ENCODE results near the gene DIAPH2.

Gene DIAPH2

DNA sequence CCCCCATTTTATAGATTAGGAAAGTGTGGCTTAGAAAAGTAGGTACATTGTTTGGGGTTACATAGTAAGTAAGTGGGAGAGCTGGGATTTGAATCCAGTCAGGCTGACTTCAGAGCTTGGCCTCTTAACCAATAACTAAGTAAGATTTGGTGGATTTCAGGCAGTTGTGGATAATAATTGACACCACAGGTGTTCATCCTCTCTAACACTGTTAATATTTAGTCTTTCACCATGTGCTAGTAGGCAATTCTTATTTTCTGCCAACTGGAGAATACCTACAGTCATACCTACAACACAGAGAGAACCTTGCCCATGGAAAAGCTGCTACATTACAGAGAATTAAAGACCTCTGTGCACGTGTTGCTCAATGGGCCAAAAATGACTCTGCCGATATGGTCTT, 89.5 kb downstream of the DIAPH2 start:
- Histone ChIP-seq H3K9me2 (replicated peaks; ENCODE audit: low read depth, low read length) (no peaks in the 10 kb centered on the region), H3K4me3 (ENCODE audit: low read length, poor library complexity, severe bottlenecking) (no peak overlapping the region), H3K9ac (ENCODE audit: low read depth, low read length, poor library complexity, severe bottlenecking) (no peak overlapping the region), H2AFZ (ENCODE audit: low read length) (no peak overlapping the region), H3K9me3 (ENCODE audit: insufficient read depth, low read depth, low read length) (no peaks in the 10 kb centered on the region), H3K79me2 (ENCODE audit: insufficient read depth, low read length) (no peaks in the 10 kb centered on the region), H3K27me3 (ENCODE audit: insufficient read depth, low read length, poor library complexity, severe bottlenecking) (no peaks in the 10 kb centered on the region), H3K4me1 (ENCODE audit: insufficient read depth, low read length, poor library complexity, severe bottlenecking) (no peaks in the 10 kb centered on the region), H3K4me2 (ENCODE audit: low read depth, low read length, poor library complexity, severe bottlenecking) (no peak overlapping the region), H4K20me1 (ENCODE audit: insufficient read depth, low read length, poor library complexity, severe bottlenecking) (no peaks in the 10 kb centered on the region), H3F3A (ENCODE audit: low read depth) (no peaks in the 10 kb centered on the region), H3K36me3 (ENCODE audit: insufficient read depth, low read length) (no peaks in the 10 kb centered on the region)
- TF ChIP-seq, protein P1, sequence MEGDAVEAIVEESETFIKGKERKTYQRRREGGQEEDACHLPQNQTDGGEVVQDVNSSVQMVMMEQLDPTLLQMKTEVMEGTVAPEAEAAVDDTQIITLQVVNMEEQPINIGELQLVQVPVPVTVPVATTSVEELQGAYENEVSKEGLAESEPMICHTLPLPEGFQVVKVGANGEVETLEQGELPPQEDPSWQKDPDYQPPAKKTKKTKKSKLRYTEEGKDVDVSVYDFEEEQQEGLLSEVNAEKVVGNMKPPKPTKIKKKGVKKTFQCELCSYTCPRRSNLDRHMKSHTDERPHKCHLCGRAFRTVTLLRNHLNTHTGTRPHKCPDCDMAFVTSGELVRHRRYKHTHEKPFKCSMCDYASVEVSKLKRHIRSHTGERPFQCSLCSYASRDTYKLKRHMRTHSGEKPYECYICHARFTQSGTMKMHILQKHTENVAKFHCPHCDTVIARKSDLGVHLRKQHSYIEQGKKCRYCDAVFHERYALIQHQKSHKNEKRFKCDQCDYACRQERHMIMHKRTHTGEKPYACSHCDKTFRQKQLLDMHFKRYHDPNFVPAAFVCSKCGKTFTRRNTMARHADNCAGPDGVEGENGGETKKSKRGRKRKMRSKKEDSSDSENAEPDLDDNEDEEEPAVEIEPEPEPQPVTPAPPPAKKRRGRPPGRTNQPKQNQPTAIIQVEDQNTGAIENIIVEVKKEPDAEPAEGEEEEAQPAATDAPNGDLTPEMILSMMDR (conservative IDR thresholded peaks at IDR 0.05; ENCODE audit: low read length), result no peak
- no peak for TF ChIP-seq EZH2phosphoT487 (IDR thresholded peaks at IDR 0.05; ENCODE audit: borderline replicate concordance)

DNA sequence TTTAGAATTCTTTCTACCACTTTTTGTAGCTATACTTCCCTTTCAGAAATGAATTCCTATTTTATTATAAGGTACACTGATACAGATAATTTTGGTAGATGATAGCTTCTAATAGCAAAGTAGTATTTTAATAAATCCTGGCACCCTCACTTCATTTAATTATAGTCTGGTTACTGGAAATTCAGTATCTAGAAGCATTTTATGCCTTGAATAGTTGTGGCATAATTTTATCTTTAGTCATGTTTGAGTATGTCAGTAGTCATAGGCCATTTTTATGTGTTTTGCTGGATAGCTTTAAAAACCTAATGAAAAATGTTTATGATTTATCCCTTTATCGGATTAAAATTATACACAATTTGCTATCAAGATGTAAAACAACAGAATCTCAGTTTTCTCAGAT, 92.3 kb downstream of the DIAPH2 start:
- no peaks in the 10 kb centered on the region for H3F3A ChIP-seq (ENCODE audit: low read depth)
- no peaks in the 10 kb centered on the region for H3K9me3 ChIP-seq (ENCODE audit: insufficient read depth, low read depth, low read length)
- no peak overlapping the region for H2AFZ ChIP-seq (ENCODE audit: low read length)
- no peaks in the 10 kb centered on the region for H3K27me3 ChIP-seq (ENCODE audit: insufficient read depth, low read length, poor library complexity, severe bottlenecking)
- no peak overlapping the region for H3K4me3 ChIP-seq (ENCODE audit: low read length, poor library complexity, severe bottlenecking)
- no peak for TF ChIP-seq EZH2phosphoT487 (IDR thresholded peaks at IDR 0.05; ENCODE audit: borderline replicate concordance)
- TF ChIP-seq, protein P1 (conservative IDR thresholded peaks at IDR 0.05; ENCODE audit: low read length), result no peak
- H3K4me1 ChIP-seq (ENCODE audit: insufficient read depth, low read length, poor library complexity, severe bottlenecking), result no peaks in the 10 kb centered on the region
- H3K79me2 ChIP-seq (ENCODE audit: insufficient read depth, low read length), result no peaks in the 10 kb centered on the region
- no peaks in the 10 kb centered on the region for H4K20me1 ChIP-seq (ENCODE audit: insufficient read depth, low read length, poor library complexity, severe bottlenecking)
- no peak overlapping the region for H3K9ac ChIP-seq (ENCODE audit: low read depth, low read length, poor library complexity, severe bottlenecking)
- H3K4me2 ChIP-seq (ENCODE audit: low read depth, low read length, poor library complexity, severe bottlenecking), result no peak overlapping the region
- no peaks in the 10 kb centered on the region for H3K9me2 ChIP-seq (replicated peaks; ENCODE audit: low read depth, low read length)
- H3K36me3 ChIP-seq (ENCODE audit: insufficient read depth, low read length), result no peaks in the 10 kb centered on the region

DNA sequence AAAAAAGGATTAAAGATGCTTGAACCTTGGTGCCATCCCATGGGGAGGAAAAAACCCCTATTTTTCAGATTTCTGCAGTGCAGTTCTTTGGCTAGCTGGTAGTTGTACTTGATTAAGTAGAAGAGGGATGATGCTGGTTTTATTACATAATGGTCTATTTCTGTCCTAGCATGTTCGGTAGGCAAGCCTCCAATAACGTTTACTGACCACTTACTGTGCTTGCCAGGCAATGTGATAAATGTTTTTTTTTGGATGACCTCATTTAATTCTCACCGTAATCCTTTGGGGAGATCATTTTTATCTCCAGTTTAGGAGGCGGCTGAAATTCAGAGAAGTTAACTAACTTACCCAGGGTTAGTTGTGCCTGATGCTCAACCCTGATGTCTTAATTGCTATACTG, 106.9 kb downstream of the DIAPH2 start:
- Histone ChIP-seq H2AFZ (ENCODE audit: low read length) (no peak overlapping the region), H4K20me1 (ENCODE audit: insufficient read depth, low read length, poor library complexity, severe bottlenecking) (no peaks in the 10 kb centered on the region), H3K4me1 (ENCODE audit: insufficient read depth, low read length, poor library complexity, severe bottlenecking) (no peaks in the 10 kb centered on the region), H3F3A (ENCODE audit: low read depth) (no peaks in the 10 kb centered on the region), H3K9ac (ENCODE audit: low read depth, low read length, poor library complexity, severe bottlenecking) (no peak overlapping the region), H3K36me3 (ENCODE audit: insufficient read depth, low read length) (no peaks in the 10 kb centered on the region), H3K4me3 (ENCODE audit: low read length, poor library complexity, severe bottlenecking) (no peak overlapping the region), H3K27me3 (ENCODE audit: insufficient read depth, low read length, poor library complexity, severe bottlenecking) (no peaks in the 10 kb centered on the region), H3K9me3 (ENCODE audit: insufficient read depth, low read depth, low read length) (no peaks in the 10 kb centered on the region), H3K9me2 (replicated peaks; ENCODE audit: low read depth, low read length) (no peaks in the 10 kb centered on the region), H3K79me2 (ENCODE audit: insufficient read depth, low read length) (no peaks in the 10 kb centered on the region), H3K4me2 (ENCODE audit: low read depth, low read length, poor library complexity, severe bottlenecking) (no peak overlapping the region)
- TF ChIP-seq EZH2phosphoT487 (IDR thresholded peaks at IDR 0.05; ENCODE audit: borderline replicate concordance), result no peak
- TF ChIP-seq, protein P1 (conservative IDR thresholded peaks at IDR 0.05; ENCODE audit: low read length), result no peak
